GM12874 (cell line): ENCODE measurements around the gene SF3B4.

ENCODE experiments used
- CTCF ChIP-seq: IDR thresholded peaks from 2 replicates; pipeline ENCODE4 v1.5.1; 2011; ENCODE audit warnings: low read depth, mild to moderate bottlenecking, control low read depth, low read length, moderate library complexity; ENCODE audit not compliant: insufficient read depth

Gene SF3B4

GRCh38 chr1:149886396-149887195, 41.0 kb downstream of the SF3B4 start:
- TF ChIP-seq CTCF = no peak

- no peak for TF ChIP-seq CTCF
These were observed 42.1 kb downstream of the SF3B4 start for GRCh38 chr1:149885339-149886120.

- no peak for TF ChIP-seq CTCF
These were observed 42.9 kb downstream of the SF3B4 start for GRCh38 chr1:149884433-149885338.

GRCh38 chr1:149883598-149884247, 43.9 kb downstream of the SF3B4 start:
- TF ChIP-seq CTCF = no peak

- TF ChIP-seq CTCF = no peak
These were observed 45.7 kb downstream of the SF3B4 start for GRCh38 chr1:149881876-149882275.

GRCh38 chr1:149879556-149879955, 48.0 kb downstream of the SF3B4 start:
- no peak for TF ChIP-seq CTCF
